Choroid plexus epithelial cell (primary cell): ENCODE data around the gene SCG5.

Experiments used
- DNase-seq: peaks from one replicate; pipeline ENCODE4 v3.0.0-alpha.2; 2010; ENCODE audit warnings: low read depth
- H3K4me3 ChIP-seq: 2 replicates; pipeline ENCODE4 v1.5.1; 2011; ENCODE audit warnings: low read depth, mild to moderate bottlenecking, control low read depth, low read length, moderate library complexity
- CTCF ChIP-seq: conservative IDR thresholded peaks from 2 replicates; pipeline ENCODE4 v1.5.1; 2011; ENCODE audit warnings: low read depth, mild to moderate bottlenecking, control low read depth, inconsistent platforms, low read length, moderate library complexity

SCG5 gene

GRCh38 chr15:32729700-32730395 is 88.3 kb downstream of the SCG5 start:
- H3K4me3 ChIP-seq: no peak overlapping the region
- no peak for DNase-seq
- no peak for TF ChIP-seq CTCF

GRCh38 chr15:32730677-32731654 is 89.5 kb downstream of the SCG5 start:
- no peak for TF ChIP-seq CTCF
- H3K4me3 ChIP-seq: no peak overlapping the region
- peak; percentile 31 for DNase-seq

- no peak for TF ChIP-seq CTCF
- no peak overlapping the region for H3K4me3 ChIP-seq
- no peak for DNase-seq
These were observed 91.2 kb downstream of the SCG5 start for GRCh38 chr15:32732574-32733157.

- no peak for TF ChIP-seq CTCF
- no peak overlapping the region for H3K4me3 ChIP-seq
- peak; percentile 44 for DNase-seq
These were observed 91.8 kb downstream of the SCG5 start for GRCh38 chr15:32733281-32733680.

- H3K4me3 ChIP-seq: no peak overlapping the region
- DNase-seq: no peak
- no peak for TF ChIP-seq CTCF
These were observed 94.6 kb downstream of the SCG5 start for GRCh38 chr15:32735989-32736700.

- no peak for DNase-seq
- H3K4me3 ChIP-seq: no peak overlapping the region
- no peak for TF ChIP-seq CTCF
These were observed 95.2 kb downstream of the SCG5 start for GRCh38 chr15:32736701-32737061.
